HEK293T (cell line): ENCODE measurements around the gene OR10A2.

Source experiments
- ARNT ChIP-seq: fragments of 450-650 bp; IDR thresholded peaks from 2 replicates; pipeline ENCODE4 v1.6.1; 2017; ENCODE audit warnings: mild to moderate bottlenecking
- BHLHE40 ChIP-seq: fragments of 450-650 bp; IDR thresholded peaks from 2 replicates; pipeline ENCODE4 v1.6.1; 2016; ENCODE audit warnings: mild to moderate bottlenecking, moderate library complexity, borderline replicate concordance
- CTBP1 ChIP-seq: fragments of 450-650 bp; IDR thresholded peaks from 2 replicates; pipeline ENCODE4 v1.6.1; 2016; ENCODE audit warnings: borderline replicate concordance
- ELF4 ChIP-seq: fragments of 450-650 bp; IDR thresholded peaks from 2 replicates; pipeline ENCODE4 v1.6.1; 2017; ENCODE audit warnings: antibody characterized with exemption
- FOXA1 ChIP-seq: fragments of 450-650 bp; IDR thresholded peaks from 2 replicates; pipeline ENCODE4 v1.6.1; 2016; ENCODE audit warnings: mild to moderate bottlenecking
- FOXK2 ChIP-seq: fragments of 450-650 bp; IDR thresholded peaks from 2 replicates; pipeline ENCODE4 v1.6.1; 2016; ENCODE audit warnings: mild to moderate bottlenecking
- FOXM1 ChIP-seq: fragments of 450-650 bp; IDR thresholded peaks from 2 replicates; pipeline ENCODE4 v1.6.1; 2017; ENCODE audit warnings: mild to moderate bottlenecking, borderline replicate concordance
- HDGF ChIP-seq: fragments of 450-650 bp; IDR thresholded peaks from 2 replicates; pipeline ENCODE4 v1.6.1; 2017; ENCODE audit warnings: antibody characterized with exemption, borderline replicate concordance
- L3MBTL2 ChIP-seq: fragments of 450-650 bp; conservative IDR thresholded peaks from 2 replicates; pipeline ENCODE4 v1.6.1; 2016; ENCODE audit warnings: mild to moderate bottlenecking
- NFRKB ChIP-seq: fragments of 450-650 bp; IDR thresholded peaks from 2 replicates; pipeline ENCODE4 v1.6.1; 2016; ENCODE audit warnings: mild to moderate bottlenecking, moderate library complexity
- PKNOX1 ChIP-seq: fragments of 450-650 bp; IDR thresholded peaks from 2 replicates; pipeline ENCODE4 v1.6.1; 2016
- SP1 ChIP-seq: fragments of 450-650 bp; IDR thresholded peaks from 2 replicates; pipeline ENCODE4 v1.6.1; 2017
- SUZ12 ChIP-seq: fragments of 450-650 bp; IDR thresholded peaks from 2 replicates; pipeline ENCODE4 v1.6.1; 2016; ENCODE audit warnings: mild to moderate bottlenecking
- TARDBP ChIP-seq: fragments of 450-650 bp; IDR thresholded peaks from 2 replicates; pipeline ENCODE4 v1.6.1; 2016

- TF ChIP-seq BHLHE40: no peak
- TF ChIP-seq HDGF: no peak
- no peak for TF ChIP-seq ARNT
- TF ChIP-seq CTBP1: no peak
- TF ChIP-seq SUZ12: no peak
- TF ChIP-seq NFRKB: no peak
- no peak for TF ChIP-seq FOXM1
- no peak for TF ChIP-seq FOXK2
- no peak for TF ChIP-seq PKNOX1
- no peak for TF ChIP-seq L3MBTL2
- TF ChIP-seq SP1: no peak
- no peak for TF ChIP-seq FOXA1
- TF ChIP-seq TARDBP: no peak
- no peak for TF ChIP-seq ELF4
Measured at GRCh38 chr11:6813656-6814055, 49.2 kb upstream of the OR10A2 start.
